HCT116 (cell line): ENCODE results near the gene ZNF711. TPM values are rescaled to one million over a fixed set of nuclear protein-coding genes. Genes with fewer than 3 reads are reported as not detected.

Source experiments
- ATAC-seq: fragments of 200-7000 bp; cut with Tn5 transposase; 2 replicates; pipeline ENCODE4 v1.9.1; 2020; ENCODE audit warnings: mild to moderate bottlenecking, moderate library complexity
- Bru-seq: library from RNA; stranded (reverse); fragments of 400-500 nt; gene quantifications from one replicate; lab custom pipeline; 2021; lab: Mats Ljungman, UMichigan
- BruChase-seq, 2 experiments: library from RNA; stranded (reverse); fragments of 400-500 nt; gene quantifications; one replicate each; lab custom pipeline; 2021; lab: Mats Ljungman, UMichigan
- BruUV-seq: library from RNA; stranded (reverse); fragments of 400-500 nt; replicated peaks from 2 replicates; lab custom pipeline; 2021; lab: Mats Ljungman, UMichigan
- CTCF ChIA-PET: fragments of 300-600 bp; sonication (Branson Sonifier 250); formaldehyde crosslinking; loops from one replicate; lab custom pipeline; 2021; ENCODE audit warnings: antibody characterized with exemption; lab: Charles Lee
- POLR2A ChIA-PET: fragments of 300-600, 350-600 bp; sonication (Branson Sonifier 250); formaldehyde crosslinking; loops from one replicate; lab custom pipeline; 2021; ENCODE audit warnings: antibody characterized with exemption; lab: Charles Lee
- RAD21 ChIA-PET, 2 experiments: fragments of 300-600 bp; sonication (Branson Sonifier 250); formaldehyde crosslinking; loops; one replicate each; lab custom pipeline; 2023; ENCODE audit warnings: low total read pairs in 2 of 2; ENCODE audit not compliant: uncharacterized antibody in 2 of 2, unreplicated experiment in 2 of 2, low non-redundant PET in 1 of 2; lab: Charles Lee
- DNase-seq: peaks from one replicate; pipeline ENCODE4 v3.0.0-alpha.2; 2010; ENCODE audit warnings: low read depth, low spot score
- H2AFZ ChIP-seq: fragments of 200-600 bp; shearing (Covaris generic), sonication (generic); 2 replicates; pipeline ENCODE4 v1.6.1; 2017; ENCODE audit warnings: low read depth, mixed run types, mixed read lengths, antibody characterized with exemption, low read length; ENCODE audit not compliant: poor library complexity, severe bottlenecking
- H3K27ac ChIP-seq: 2 replicates; pipeline ENCODE4 v1.5.1; 2012; ENCODE audit warnings: low read depth, low read length
- H3K27me3 ChIP-seq: fragments of 200-600 bp; sonication (generic); 2 replicates; pipeline ENCODE4 v1.6.1; 2016; ENCODE audit warnings: mixed run types, low read length, mixed read lengths; ENCODE audit not compliant: insufficient read depth
- H3K36me3 ChIP-seq, 2 experiments: fragments of 200-500 bp in 1 of 2; fragments of 200-600 bp in 1 of 2; sonication (Bioruptor generic) in 1 of 2; sonication (generic) in 1 of 2; 2 replicates each; pipeline versions ENCODE4 v1.5.1 to v1.6.1; 2014 to 2016; ENCODE audit warnings: low read length in 2 of 2, inconsistent platforms in 1 of 2, mixed read lengths in 1 of 2, mixed run types in 1 of 2; ENCODE audit not compliant: insufficient read depth in 2 of 2, control insufficient read depth in 1 of 2
- H3K4me1 ChIP-seq, 2 experiments: fragments of 200-600 bp in 1 of 2; sonication (generic) in 1 of 2; 2 replicates each; pipeline versions ENCODE4 v1.5.1 to v1.6.1; 2012 to 2017; ENCODE audit warnings: low read length in 2 of 2, inconsistent platforms in 1 of 2, mild to moderate bottlenecking in 1 of 2, mixed read lengths in 1 of 2, mixed run types in 1 of 2, moderate library complexity in 1 of 2; ENCODE audit not compliant: insufficient read depth in 2 of 2, control insufficient read depth in 1 of 2
- H3K4me2 ChIP-seq: fragments of 200-600 bp; sonication (generic); 2 replicates; pipeline ENCODE4 v1.6.1; 2017; ENCODE audit warnings: mixed run types, low read length, mixed read lengths
- H3K4me3 ChIP-seq, 2 experiments: fragments of 200-600 bp in 1 of 2; sonication (generic) in 1 of 2; replicated peaks in 1 of 2; 2 replicates each; pipeline ENCODE4 v1.5.1; 2011 to 2016; ENCODE audit warnings: low read length in 2 of 2, control low read depth in 1 of 2, low read depth in 1 of 2, mild to moderate bottlenecking in 1 of 2, mixed read lengths in 1 of 2, mixed run types in 1 of 2
- H3K79me2 ChIP-seq: fragments of 200-600 bp; sonication (generic); 2 replicates; pipeline ENCODE4 v1.6.1; 2017; ENCODE audit warnings: mild to moderate bottlenecking, mixed run types, low read length, moderate library complexity, mixed read lengths; ENCODE audit not compliant: insufficient read depth
- H3K9ac ChIP-seq: fragments of 200-600 bp; sonication (generic); 2 replicates; pipeline ENCODE4 v1.6.1; 2016; ENCODE audit warnings: low read length, mixed read lengths
- H3K9me2 ChIP-seq: fragments of 200-600 bp; sonication (generic), shearing (Covaris generic); 2 replicates; pipeline ENCODE4 v1.6.1; 2017; ENCODE audit warnings: mixed run types, mild to moderate bottlenecking, moderate library complexity; ENCODE audit not compliant: insufficient read depth
- H3K9me3 ChIP-seq, 2 experiments: fragments of 200-500 bp in 1 of 2; fragments of 200-600 bp in 1 of 2; sonication (Bioruptor generic) in 1 of 2; sonication (generic) in 1 of 2; 2 replicates each; pipeline ENCODE4 v1.6.1; 2014 to 2017; ENCODE audit warnings: low read length in 2 of 2, mixed read lengths in 2 of 2, inconsistent platforms in 1 of 2, low read depth in 1 of 2, mild to moderate bottlenecking in 1 of 2, mixed run types in 1 of 2, moderate library complexity in 1 of 2; ENCODE audit not compliant: control insufficient read depth in 1 of 2, insufficient read depth in 1 of 2
- H4K20me1 ChIP-seq: fragments of 200-600 bp; sonication (generic), shearing (Covaris generic); 2 replicates; pipeline ENCODE4 v1.6.1; 2017; ENCODE audit warnings: mixed run types, mild to moderate bottlenecking, moderate library complexity; ENCODE audit not compliant: insufficient read depth
- CBX3 ChIP-seq: IDR thresholded peaks from 2 replicates; pipeline ENCODE4 v1.6.1; 2012; ENCODE audit warnings: low read depth
- CEBPB ChIP-seq: IDR thresholded peaks from 2 replicates; pipeline ENCODE4 v1.6.1; 2012; ENCODE audit warnings: low read depth
- FOSL1 ChIP-seq: IDR thresholded peaks from 2 replicates; pipeline ENCODE4 v1.6.1; 2012; ENCODE audit warnings: low read depth
- MAX ChIP-seq: IDR thresholded peaks from 2 replicates; pipeline ENCODE4 v1.6.1; 2012
- POLR2AphosphoS5 ChIP-seq: IDR thresholded peaks from 2 replicates; pipeline ENCODE4 v1.6.1; 2011; ENCODE audit warnings: mild to moderate bottlenecking, low read depth, low read length, moderate library complexity
- SP1 ChIP-seq: IDR thresholded peaks from 2 replicates; pipeline ENCODE4 v1.6.1; 2012; ENCODE audit warnings: low read depth
- SRF ChIP-seq: IDR thresholded peaks from 2 replicates; pipeline ENCODE4 v1.6.1; 2012; ENCODE audit warnings: low read depth
- TCF7L2 ChIP-seq: IDR thresholded peaks from 2 replicates; pipeline ENCODE4 v1.7.0; 2011; ENCODE audit warnings: borderline replicate concordance, inconsistent platforms; ENCODE audit not compliant: insufficient read depth, insufficient read length; ENCODE audit errors: extremely low read depth
- ZNF274 ChIP-seq: fragments of 200-500 bp; sonication (Bioruptor generic); IDR thresholded peaks from 2 replicates; pipeline ENCODE4 v1.6.1; 2014; ENCODE audit warnings: mild to moderate bottlenecking, low read depth, low read length, inconsistent platforms
- intact Hi-C: fragments of 100-400 bp; cut with micrococcal nuclease; formaldehyde crosslinking; loops from 2 replicates; pipeline ENCODE4 v1.10.0; 2022
- long read RNA-seq: library from polyadenylated mRNA; unstranded; transcript quantifications from one replicate; pipeline ENCODE4 v2.0.0, GENCODE V29; 2021; ENCODE audit not compliant: unreplicated experiment
- polyA plus RNA-seq: library from polyadenylated mRNA; unstranded; fragments of >200 nt; gene quantifications from 2 replicates; pipeline ENCODE4 v1.2.1, GENCODE V29; 2012; ENCODE audit warnings: missing spikeins
- total RNA-seq: library from RNA; stranded (reverse); gene quantifications from one replicate; pipeline ENCODE4 v1.2.1, GENCODE V29; 2021; ENCODE audit not compliant: unreplicated experiment
- TF ChIP-seq, protein P1 (sequence below): IDR thresholded peaks from 2 replicates; pipeline ENCODE4 v1.6.1; 2011; ENCODE audit warnings: mild to moderate bottlenecking, low read length, moderate library complexity; ENCODE audit not compliant: insufficient replicate concordance; ENCODE audit errors: extremely low read depth
- TF ChIP-seq, protein P2 (sequence below): IDR thresholded peaks from 2 replicates; pipeline ENCODE4 v1.6.1; 2012

The ZNF711 gene
- 6.1 TPM for total RNA-seq
- polyA plus RNA-seq: 3.5 TPM in 2 replicates
- Bru-seq, nascent RNA: percentile 66 among the genes with signal in this experiment
- percentile 75 among the genes with signal in this experiment for BruChase-seq, experiment 1, labeled RNA remaining after a 6-hour chase
- percentile 70 among the genes with signal in this experiment for BruChase-seq, experiment 2, labeled RNA remaining after a 2-hour chase
- long read RNA-seq, full-length matches to known transcripts: 9 of 16 reads
- long read RNA-seq, partial matches to known transcripts: 0 of 16 reads
- long read RNA-seq, other reads (novel, unspliced or antisense): 7 of 16 reads

GRCh38 chrX:85243761-85244449, at the start of gene ZNF711, which contains the start of gene SATL1:
TSS of gene ZNF711 (plus strand) at chrX:85243991. CDS start at chrX:85247573, 3,582 bp downstream.
TSS of gene SATL1 (minus strand) at chrX:85243779. CDS start at chrX:85108968, 134,811 bp downstream.
- Histone ChIP-seq H3K9ac (peak within 1 kb of the TSS; percentile 60), H2AFZ (peak within 1 kb of the TSS; percentile 61)

GRCh38 chrX:85196319-85196718, 47.5 kb upstream of the ZNF711 start:
- ATAC-seq (no peak), DNase-seq (no peak)
- Histone ChIP-seq H3K4me2 (no peak overlapping the region), H4K20me1 (no peaks in the 10 kb centered on the region), H3K27ac (no peak overlapping the region), H3K9me2 (no peaks in the 10 kb centered on the region), H3K4me3 (no peak overlapping the region), H2AFZ (no peak overlapping the region), H3K27me3 (no peaks in the 10 kb centered on the region), H3K36me3 (no peaks in the 10 kb centered on the region), H3K4me1 (no peaks in the 10 kb centered on the region), H3K79me2 (no peaks in the 10 kb centered on the region), H3K9me3 (no peaks in the 10 kb centered on the region), H3K9ac (no peak overlapping the region)
- BruUV-seq: no TSS peak
- RAD21 ChIA-PET: no interaction called here
- POLR2A ChIA-PET: no interaction called here
- CTCF ChIA-PET: no interaction called here
- intact Hi-C loops: no loop called here
- TF ChIP-seq, protein P1, sequence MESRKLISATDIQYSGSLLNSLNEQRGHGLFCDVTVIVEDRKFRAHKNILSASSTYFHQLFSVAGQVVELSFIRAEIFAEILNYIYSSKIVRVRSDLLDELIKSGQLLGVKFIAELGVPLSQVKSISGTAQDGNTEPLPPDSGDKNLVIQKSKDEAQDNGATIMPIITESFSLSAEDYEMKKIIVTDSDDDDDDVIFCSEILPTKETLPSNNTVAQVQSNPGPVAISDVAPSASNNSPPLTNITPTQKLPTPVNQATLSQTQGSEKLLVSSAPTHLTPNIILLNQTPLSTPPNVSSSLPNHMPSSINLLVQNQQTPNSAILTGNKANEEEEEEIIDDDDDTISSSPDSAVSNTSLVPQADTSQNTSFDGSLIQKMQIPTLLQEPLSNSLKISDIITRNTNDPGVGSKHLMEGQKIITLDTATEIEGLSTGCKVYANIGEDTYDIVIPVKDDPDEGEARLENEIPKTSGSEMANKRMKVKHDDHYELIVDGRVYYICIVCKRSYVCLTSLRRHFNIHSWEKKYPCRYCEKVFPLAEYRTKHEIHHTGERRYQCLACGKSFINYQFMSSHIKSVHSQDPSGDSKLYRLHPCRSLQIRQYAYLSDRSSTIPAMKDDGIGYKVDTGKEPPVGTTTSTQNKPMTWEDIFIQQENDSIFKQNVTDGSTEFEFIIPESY: no peak
- TF ChIP-seq SRF: no peak
- no peak for TF ChIP-seq CBX3
- no peak for TF ChIP-seq TCF7L2
- no peak for TF ChIP-seq CEBPB
- TF ChIP-seq SP1: no peak
- no peak for TF ChIP-seq ZNF274
- TF ChIP-seq FOSL1: no peak

More at GRCh38 chrX:85243761-85244449, at the start of gene ZNF711, which contains the start of gene SATL1:
- CTCF ChIA-PET: no interaction called here
- peak; percentile 87 for ATAC-seq
- Histone ChIP-seq H3K79me2 (no peaks in the 10 kb centered on the region), H4K20me1 (no peaks in the 10 kb centered on the region), H3K27ac (peak within 1 kb of the TSS; percentile 61), H3K9me3 (no peaks in the 10 kb centered on the region), H3K4me1 (no peaks in the 10 kb centered on the region), H3K4me2 (peak within 1 kb of the TSS; percentile 81), H3K36me3 (no peaks in the 10 kb centered on the region)
- no TSS peak for BruUV-seq
- intact Hi-C loops: no loop called here
- 0 out of 2 replicates have a peak, but pooled peaks have one; percentile 21 for TF ChIP-seq MAX
- TF ChIP-seq, protein P2, sequence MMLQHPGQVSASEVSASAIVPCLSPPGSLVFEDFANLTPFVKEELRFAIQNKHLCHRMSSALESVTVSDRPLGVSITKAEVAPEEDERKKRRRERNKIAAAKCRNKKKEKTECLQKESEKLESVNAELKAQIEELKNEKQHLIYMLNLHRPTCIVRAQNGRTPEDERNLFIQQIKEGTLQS: no peak
- TF ChIP-seq POLR2AphosphoS5: peak; percentile 32; the same call in 1 of the 2 replicates
- TF ChIP-seq SRF: no peak
- TF ChIP-seq, all 23 proteins: peak for 2
- ChIA-PET RAD21 (interaction anchor here in 1 of 2 experiments (0.6 kb wide), 1 partner anchor 13 kb away, joined by 3 read pairs; no protein-coding TSS in a partner anchor), POLR2A (no interaction called here)
- H3K4me3 ChIP-seq: peak within 1 kb of the TSS; percentile 67 to 68
- H3K27me3 ChIP-seq: no peaks in the 10 kb centered on the region
- no peaks in the 10 kb centered on the region for H3K9me2 ChIP-seq
- peak; percentile 13 for DNase-seq
